HFFc6 (cell line): ENCODE measurements around the gene RAD51AP2. TPM values are rescaled to one million over a fixed set of nuclear protein-coding genes. Genes with fewer than 3 reads are reported as not detected.

Source experiments
- DNase-seq: peaks from one replicate; pipeline ENCODE4 v3.0.0-alpha.2; 2018
- H3K27ac Mint-ChIP-seq: 2 replicates; pipeline ENCODE4 v1.8.0; 2020; ENCODE audit warnings: mild to moderate bottlenecking, mixed read lengths
- H3K27me3 Mint-ChIP-seq: 2 replicates; pipeline ENCODE4 v1.8.0; 2021; ENCODE audit warnings: mild to moderate bottlenecking, moderate library complexity, mixed read lengths; ENCODE audit not compliant: insufficient read depth
- H3K36me3 Mint-ChIP-seq: 2 replicates; pipeline ENCODE4 v1.8.0; 2021; ENCODE audit warnings: low read depth, mixed read lengths
- H3K4me1 Mint-ChIP-seq: 2 replicates; pipeline ENCODE4 v1.8.0; 2020; ENCODE audit warnings: low read depth, mixed read lengths
- H3K4me3 Mint-ChIP-seq: 2 replicates; pipeline ENCODE4 v1.8.0; 2020; ENCODE audit warnings: mild to moderate bottlenecking, moderate library complexity, mixed read lengths
- H3K9me3 Mint-ChIP-seq: 2 replicates; pipeline ENCODE4 v1.8.0; 2020; ENCODE audit warnings: mild to moderate bottlenecking, mixed read lengths
- CTCF ChIP-seq: fragments of 200-600 bp; sonication (generic); IDR thresholded peaks from 2 replicates; pipeline ENCODE4 v1.5.0; 2021; ENCODE audit warnings: antibody characterized with exemption, mild to moderate bottlenecking
- total RNA-seq, 6 experiments: library from RNA; stranded (reverse); fragmentation: NEBNext Ultra II Directional; extraction: Animal tissue kit (Norgen Biotek cat#: 25700); gene quantifications; 2 replicates in 1 of 6; 3 replicates in 5 of 6; pipeline ENCODE4 v1.2.3, GENCODE V29; 2021

RAD51AP2 gene
- total RNA-seq, 6 experiments from 2014 or later: not detected

- Mint-ChIP-seq H3K27me3 (no peaks in the 10 kb centered on the region), H3K27ac (no peak overlapping the region), H3K36me3 (no peaks in the 10 kb centered on the region), H3K4me1 (no peaks in the 10 kb centered on the region), H3K4me3 (no peak overlapping the region), H3K9me3 (peaks cover 14% of the 10 kb centered on the region; the same call in 1 of the 2 replicates)
- DNase-seq: no peak
- no peak for TF ChIP-seq CTCF
Measured at GRCh38 chr2:17550907-17551306, 32.7 kb upstream of the RAD51AP2 start.

- Mint-ChIP-seq H3K4me1 (no peaks in the 10 kb centered on the region), H3K36me3 (no peaks in the 10 kb centered on the region), H3K4me3 (no peak overlapping the region), H3K27ac (no peak overlapping the region), H3K27me3 (no peaks in the 10 kb centered on the region), H3K9me3 (peaks cover 14% of the 10 kb centered on the region; the same call in 1 of the 2 replicates)
- TF ChIP-seq CTCF: no peak
- no peak for DNase-seq
Measured at GRCh38 chr2:17547737-17548136, 29.5 kb upstream of the RAD51AP2 start.

GRCh38 chr2:17547237-17547636 lies 29.0 kb upstream of the RAD51AP2 start:
- Mint-ChIP-seq H3K9me3 (peaks cover 10% of the 10 kb centered on the region; the same call in 1 of the 2 replicates), H3K36me3 (no peaks in the 10 kb centered on the region), H3K4me1 (no peaks in the 10 kb centered on the region), H3K27me3 (peaks cover 3% of the 10 kb centered on the region; the same call in 1 of the 2 replicates), H3K27ac (no peak overlapping the region), H3K4me3 (no peak overlapping the region)
- TF ChIP-seq CTCF: no peak
- no peak for DNase-seq

GRCh38 chr2:17545680-17546613 lies 27.7 kb upstream of the RAD51AP2 start:
- no peak overlapping the region for H3K27ac Mint-ChIP-seq
- H3K9me3 Mint-ChIP-seq: peaks cover 4% of the 10 kb centered on the region; the same call in 1 of the 2 replicates
- DNase-seq: no peak
- H3K36me3 Mint-ChIP-seq: no peaks in the 10 kb centered on the region
- H3K27me3 Mint-ChIP-seq: peaks cover 12% of the 10 kb centered on the region
- peaks cover 3% of the 10 kb centered on the region; the same call in 1 of the 2 replicates for H3K4me1 Mint-ChIP-seq
- H3K4me3 Mint-ChIP-seq: no peak overlapping the region
- TF ChIP-seq CTCF: no peak

- no peak for TF ChIP-seq CTCF
- H3K27me3 Mint-ChIP-seq: peaks cover 25% of the 10 kb centered on the region
- no peak for DNase-seq
- no peak overlapping the region for H3K4me3 Mint-ChIP-seq
- no peaks in the 10 kb centered on the region for H3K9me3 Mint-ChIP-seq
- peaks cover 13% of the 10 kb centered on the region for H3K4me1 Mint-ChIP-seq
- no peaks in the 10 kb centered on the region for H3K36me3 Mint-ChIP-seq
- H3K27ac Mint-ChIP-seq: no peak overlapping the region
Measured at GRCh38 chr2:17544256-17544655, 26.0 kb upstream of the RAD51AP2 start.
